ENCODE results near the gene THBS1.

Gene THBS1

GRCh38 chr15:39574427-39574826 is 6.5 kb upstream of the THBS1 start:
- no peak for DNase-seq

GRCh38 chr15:39575180-39575579 is 5.7 kb upstream of the THBS1 start:
- no peak for DNase-seq

- DNase-seq, result no peak
Measured at GRCh38 chr15:39578851-39579486, 1.9 kb upstream of the THBS1 start.

GRCh38 chr15:39579487-39580116 is 1.3 kb upstream of the THBS1 start:
- no peak for DNase-seq

GRCh38 chr15:39580117-39580484 is 778 bp upstream of the THBS1 start:
- DNase-seq, result no peak

- DNase-seq, result no peak
Measured at GRCh38 chr15:39581242-39581792, 438 bp downstream of the THBS1 start.

- DNase-seq, result no peak
Measured at GRCh38 chr15:39581793-39582285, 960 bp downstream of the THBS1 start.

- no peak for DNase-seq
Measured at GRCh38 chr15:39582286-39582976, 1.6 kb downstream of the THBS1 start.

- DNase-seq, result no peak
Measured at GRCh38 chr15:39582977-39583595, 2.2 kb downstream of the THBS1 start.

- DNase-seq, result no peak
Measured at GRCh38 chr15:39583596-39584265, 2.9 kb downstream of the THBS1 start.

- no peak for DNase-seq
Measured at GRCh38 chr15:39584266-39584659, 3.4 kb downstream of the THBS1 start.

- no peak for DNase-seq
Measured at GRCh38 chr15:39584662-39585388, 3.9 kb downstream of the THBS1 start.

- no peak for DNase-seq
Measured at GRCh38 chr15:39585389-39585841, 4.5 kb downstream of the THBS1 start.

- no peak for DNase-seq
Measured at GRCh38 chr15:39585871-39586301, 5.0 kb downstream of the THBS1 start.

GRCh38 chr15:39586387-39587095 is 5.7 kb downstream of the THBS1 start:
- no peak for DNase-seq

- no peak for DNase-seq
Measured at GRCh38 chr15:39587096-39587721, 6.3 kb downstream of the THBS1 start.

- no peak for DNase-seq
Measured at GRCh38 chr15:39587731-39588530, 7.1 kb downstream of the THBS1 start.

- no peak for DNase-seq
Measured at GRCh38 chr15:39588531-39589192, 7.8 kb downstream of the THBS1 start.

- DNase-seq, result no peak
Measured at GRCh38 chr15:39589193-39589814, 8.4 kb downstream of the THBS1 start.

All from cortex of kidney (tissue), 1 donor.